ENCODE measurements around the gene KRTAP20-1. TPM values are rescaled to one million over a fixed set of nuclear protein-coding genes. Genes with fewer than 3 reads are reported as not detected.

The KRTAP20-1 gene
- total RNA-seq, 1 experiment from 2014 or later: not detected

- no peak overlapping the region for H2AFZ ChIP-seq (ENCODE audit: low read depth, low read length, poor library complexity, severe bottlenecking)
- H3K36me3 ChIP-seq (ENCODE audit: control insufficient read depth in 1 of 2, insufficient read depth in 2 of 2, low read length in 2 of 2): no peaks in the 10 kb centered on the region
- H3K9me2 ChIP-seq (ENCODE audit: insufficient read depth): no peaks in the 10 kb centered on the region
- H3K4me2 ChIP-seq (ENCODE audit: low read length): no peak overlapping the region
- CTCF ChIA-PET: no interaction called here
- H3K79me2 ChIP-seq (ENCODE audit: insufficient read depth, low read length): no peaks in the 10 kb centered on the region
- H3K27ac ChIP-seq (ENCODE audit: low read depth, low read length): no peak overlapping the region
- ATAC-seq (no peak), DNase-seq (ENCODE audit: low read depth, low spot score) (no peak)
- no peaks in the 10 kb centered on the region for H4K20me1 ChIP-seq (ENCODE audit: insufficient read depth)
- peaks cover 7 to 29% of the 10 kb centered on the region in 2 experiments; a peak in 2 of 4 replicates for H3K9me3 ChIP-seq (ENCODE audit: control insufficient read depth in 1 of 2, insufficient read depth in 1 of 2, low read depth in 1 of 2, low read length in 2 of 2)
- RAD21 ChIA-PET (ENCODE audit: low non-redundant PET in 1 of 2, low total read pairs in 2 of 2, uncharacterized antibody in 2 of 2, unreplicated experiment in 2 of 2): no interaction called here
- H3K4me3 ChIP-seq (replicated peaks in 1 of 2; ENCODE audit: low read depth in 1 of 2, low read length in 2 of 2): no peak overlapping the region
- no TSS peak for BruUV-seq (replicated peaks)
- H3K27me3 ChIP-seq (ENCODE audit: insufficient read depth, low read length): no peaks in the 10 kb centered on the region
- H3K9ac ChIP-seq (ENCODE audit: low read length): no peak overlapping the region
- POLR2A ChIA-PET: no interaction called here
- intact Hi-C loops (cut with micrococcal nuclease): no loop called here
- TF ChIP-seq POLR2A (IDR thresholded peaks at IDR 0.05; ENCODE audit: borderline replicate concordance, extremely low read depth, insufficient read depth, insufficient read length) (no peak), JUND (IDR thresholded peaks at IDR 0.05) (no peak), CBX3 (IDR thresholded peaks at IDR 0.05; ENCODE audit: low read depth) (no peak), ATF3 (IDR thresholded peaks at IDR 0.05) (no peak), REST (IDR thresholded peaks at IDR 0.05; ENCODE audit: low read depth) (no peak), TCF7L2 (IDR thresholded peaks at IDR 0.05; ENCODE audit: borderline replicate concordance, extremely low read depth, insufficient read depth, insufficient read length) (no peak), YY1 (IDR thresholded peaks at IDR 0.05; ENCODE audit: extremely low read depth, insufficient replicate concordance, low read depth, low read length) (no peak)
- H3K4me1 ChIP-seq (ENCODE audit: control insufficient read depth in 1 of 2, insufficient read depth in 2 of 2, low read length in 2 of 2): no peaks in the 10 kb centered on the region
Observed at GRCh38 chr21:30625449-30626165, 9.4 kb downstream of the KRTAP20-1 start.

All from HCT116 (cell line).